ENCODE measurements around the gene TRABD2B. TPM values are rescaled to one million over a fixed set of nuclear protein-coding genes. Genes with fewer than 3 reads are reported as not detected.

Gene TRABD2B
- total RNA-seq, 2 experiments from 2014 or later = not detected

GRCh38 chr1:47767741-47768100 lies 229.5 kb downstream of the TRABD2B start:
- Mint-ChIP-seq H3K27me3 (peaks cover 2% of the 10 kb centered on the region), H3K9me3 (no peaks in the 10 kb centered on the region), H3K27ac (no peak overlapping the region), H3K4me3 (no peak overlapping the region), H3K4me1 (no peaks in the 10 kb centered on the region), H3K36me3 (no peaks in the 10 kb centered on the region)
- DNase-seq (no peak), ATAC-seq (ENCODE audit: low read depth) (no peak)
- POLR2A ChIA-PET = no interaction called here

- Mint-ChIP-seq H3K4me3 (no peak overlapping the region), H3K36me3 (no peaks in the 10 kb centered on the region), H3K9me3 (no peaks in the 10 kb centered on the region), H3K27ac (no peak overlapping the region), H3K27me3 (no peaks in the 10 kb centered on the region), H3K4me1 (no peaks in the 10 kb centered on the region)
- POLR2A ChIA-PET = no interaction called here
- DNase-seq (no peak), ATAC-seq (ENCODE audit: low read depth) (no peak)
These were observed 230.1 kb downstream of the TRABD2B start for GRCh38 chr1:47766832-47767740.

- Mint-ChIP-seq H3K27ac (no peak overlapping the region), H3K4me1 (no peaks in the 10 kb centered on the region), H3K27me3 (peaks cover 3% of the 10 kb centered on the region), H3K36me3 (no peaks in the 10 kb centered on the region), H3K9me3 (no peaks in the 10 kb centered on the region), H3K4me3 (no peak overlapping the region)
- DNase-seq (no peak), ATAC-seq (ENCODE audit: low read depth) (no peak)
- POLR2A ChIA-PET = no interaction called here
These were observed 231.3 kb downstream of the TRABD2B start for GRCh38 chr1:47765742-47766485.

GRCh38 chr1:47765236-47765635 lies 231.9 kb downstream of the TRABD2B start:
- Mint-ChIP-seq H3K36me3 (no peaks in the 10 kb centered on the region), H3K4me1 (no peaks in the 10 kb centered on the region), H3K9me3 (no peaks in the 10 kb centered on the region), H3K27ac (no peak overlapping the region), H3K4me3 (no peak overlapping the region), H3K27me3 (peaks cover 3% of the 10 kb centered on the region)
- DNase-seq (no peak), ATAC-seq (ENCODE audit: low read depth) (no peak)
- POLR2A ChIA-PET = no interaction called here

- H3K27ac Mint-ChIP-seq = no peak overlapping the region
- POLR2A ChIA-PET = no interaction called here
- H3K4me3 Mint-ChIP-seq = no peak overlapping the region
- no peak for DNase-seq
- ATAC-seq (ENCODE audit: low read depth) = no peak
- no peaks in the 10 kb centered on the region for H3K36me3 Mint-ChIP-seq
- H3K4me1 Mint-ChIP-seq = no peaks in the 10 kb centered on the region
- peaks cover 3% of the 10 kb centered on the region for H3K27me3 Mint-ChIP-seq
- no peaks in the 10 kb centered on the region for H3K9me3 Mint-ChIP-seq
These were observed 232.6 kb downstream of the TRABD2B start for GRCh38 chr1:47764461-47765046.

- H3K27ac Mint-ChIP-seq = no peak overlapping the region
- H3K4me3 Mint-ChIP-seq = no peak overlapping the region
- ATAC-seq (ENCODE audit: low read depth) (no peak), DNase-seq (no peak)
- no peaks in the 10 kb centered on the region for H3K9me3 Mint-ChIP-seq
- H3K27me3 Mint-ChIP-seq = peaks cover 3% of the 10 kb centered on the region
- H3K4me1 Mint-ChIP-seq = no peaks in the 10 kb centered on the region
- no peaks in the 10 kb centered on the region for H3K36me3 Mint-ChIP-seq
- POLR2A ChIA-PET = no interaction called here
These were observed 233.5 kb downstream of the TRABD2B start for GRCh38 chr1:47763591-47764171.

- Mint-ChIP-seq H3K36me3 (no peaks in the 10 kb centered on the region), H3K4me1 (no peaks in the 10 kb centered on the region), H3K9me3 (no peaks in the 10 kb centered on the region), H3K27me3 (peaks cover 3% of the 10 kb centered on the region), H3K4me3 (no peak overlapping the region), H3K27ac (no peak overlapping the region)
- DNase-seq = no peak
- ATAC-seq (ENCODE audit: low read depth) = no peak
- POLR2A ChIA-PET = no interaction called here
These were observed 235.2 kb downstream of the TRABD2B start for GRCh38 chr1:47761974-47762373.

- Mint-ChIP-seq H3K36me3 (no peaks in the 10 kb centered on the region), H3K4me1 (no peaks in the 10 kb centered on the region), H3K27me3 (peaks cover 3% of the 10 kb centered on the region), H3K27ac (no peak overlapping the region), H3K9me3 (no peaks in the 10 kb centered on the region), H3K4me3 (no peak overlapping the region)
- POLR2A ChIA-PET = no interaction called here
- no peak for ATAC-seq (ENCODE audit: low read depth)
- no peak for DNase-seq
These were observed 235.8 kb downstream of the TRABD2B start for GRCh38 chr1:47761201-47761930.

- no peak overlapping the region for H3K4me3 Mint-ChIP-seq
- no peaks in the 10 kb centered on the region for H3K36me3 Mint-ChIP-seq
- H3K27me3 Mint-ChIP-seq = peaks cover 3% of the 10 kb centered on the region
- no peaks in the 10 kb centered on the region for H3K9me3 Mint-ChIP-seq
- DNase-seq (no peak), ATAC-seq (ENCODE audit: low read depth) (no peak)
- POLR2A ChIA-PET = no interaction called here
- H3K4me1 Mint-ChIP-seq = no peaks in the 10 kb centered on the region
- H3K27ac Mint-ChIP-seq = no peak overlapping the region
These were observed 237.1 kb downstream of the TRABD2B start for GRCh38 chr1:47759936-47760629.

GRCh38 chr1:47759251-47759935 lies 237.8 kb downstream of the TRABD2B start:
- no peak overlapping the region for H3K27ac Mint-ChIP-seq
- POLR2A ChIA-PET = no interaction called here
- DNase-seq (no peak), ATAC-seq (ENCODE audit: low read depth) (no peak)
- no peaks in the 10 kb centered on the region for H3K9me3 Mint-ChIP-seq
- no peaks in the 10 kb centered on the region for H3K4me1 Mint-ChIP-seq
- peaks cover 3% of the 10 kb centered on the region for H3K27me3 Mint-ChIP-seq
- no peak overlapping the region for H3K4me3 Mint-ChIP-seq
- H3K36me3 Mint-ChIP-seq = no peaks in the 10 kb centered on the region

GRCh38 chr1:47758341-47759250 lies 238.6 kb downstream of the TRABD2B start:
- ATAC-seq (ENCODE audit: low read depth) (no peak), DNase-seq (no peak)
- Mint-ChIP-seq H3K27me3 (peaks cover 3% of the 10 kb centered on the region), H3K36me3 (no peaks in the 10 kb centered on the region), H3K4me3 (no peak overlapping the region), H3K27ac (no peak overlapping the region), H3K4me1 (no peaks in the 10 kb centered on the region), H3K9me3 (no peaks in the 10 kb centered on the region)
- POLR2A ChIA-PET = interaction anchor here (0.5 kb wide), 1 partner anchor 1004 kb away, joined by 3 read pairs; no protein-coding TSS in a partner anchor

Data from activated naive CD8-positive, alpha-beta T cell treated with anti-CD3 and anti-CD28 coated beads, Interleukin-2, amount 10 ng/mL, durations not matched to agents 7 days and 5 days (primary cell).